ENCODE results near the gene CD82.
A peak's percentile ranks its signal among the peaks of the same experiment; 100 is the strongest.
"Not testable (repeated sequence)": the region's sequence is repeated elsewhere in the genome, so short reads cannot be mapped to it uniquely, and the experiment has no call there.

The CD82 gene

DNA sequence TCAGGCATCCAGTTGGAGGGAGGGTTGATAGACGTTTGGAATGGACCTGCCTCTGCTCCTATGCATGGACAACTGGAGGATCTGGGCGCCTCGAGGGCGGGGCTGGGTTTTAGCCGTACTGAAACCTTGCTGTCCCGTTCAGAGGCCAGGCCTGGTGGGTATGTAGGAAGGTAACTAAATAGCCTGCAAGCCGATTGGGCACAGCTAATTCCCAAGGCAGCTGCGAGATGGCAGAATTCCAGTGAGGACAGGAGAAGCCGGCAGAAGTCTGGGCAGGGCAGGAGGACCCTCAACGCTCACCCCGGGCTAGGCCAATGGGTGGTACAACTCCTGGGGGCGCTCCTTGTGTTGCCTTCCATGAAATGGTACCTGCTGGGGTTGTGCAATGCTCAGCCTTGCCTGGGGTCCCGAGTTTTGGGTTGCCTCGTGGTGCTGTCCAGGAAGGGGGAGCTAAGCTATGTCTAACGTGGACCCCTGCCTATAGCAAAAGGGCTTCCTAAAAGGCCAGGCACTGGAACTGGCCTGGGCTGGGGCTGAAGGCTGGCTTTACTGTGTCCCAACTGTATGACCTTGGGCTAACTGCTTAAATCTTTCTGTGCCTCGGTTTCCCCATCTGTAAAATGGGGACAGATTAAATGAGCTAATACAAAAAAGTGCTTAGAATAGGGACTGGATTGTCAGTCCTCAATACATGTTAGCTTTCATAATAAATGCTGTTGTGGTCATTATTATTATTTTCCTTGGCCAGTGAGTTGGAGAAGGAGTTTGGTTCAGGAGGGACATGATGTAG, 30.1 kb upstream of the CD82 start:
- DNase-seq, result no peak

DNA sequence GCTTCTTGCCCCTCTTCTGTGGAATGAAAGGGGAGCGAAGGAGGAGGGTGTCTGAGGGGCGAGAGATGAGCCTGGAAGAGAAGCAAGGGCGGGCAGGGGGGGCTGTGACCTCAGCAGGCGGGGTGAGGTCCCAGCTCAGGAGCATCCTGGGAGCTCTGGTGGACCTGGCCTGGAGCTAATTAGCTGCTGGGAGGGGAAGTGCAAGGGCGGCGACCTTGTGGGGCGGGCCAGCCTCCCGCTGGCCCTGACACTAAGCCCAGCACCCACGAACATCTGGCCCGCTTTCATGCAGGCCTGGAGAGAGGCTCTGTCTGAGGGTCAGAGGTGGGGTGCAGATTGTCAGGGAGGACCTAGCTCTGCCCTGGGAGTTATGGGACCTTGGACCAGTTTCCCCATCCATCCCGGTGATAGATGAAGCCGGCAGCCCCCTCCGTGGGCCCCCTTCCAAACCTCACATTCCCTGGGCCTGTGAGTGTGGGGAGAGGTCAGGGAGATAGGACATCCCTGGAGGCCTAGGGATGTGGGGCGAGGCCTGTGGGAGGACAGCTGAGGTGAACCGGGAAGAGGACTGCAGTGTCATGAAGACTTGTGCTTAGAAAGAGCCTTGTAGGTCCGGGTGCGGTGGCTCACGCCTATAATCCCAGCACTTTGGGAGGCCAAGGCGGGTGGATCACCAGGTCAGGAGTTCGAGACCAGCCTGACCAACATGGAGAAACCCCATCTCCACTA, 28.5 kb upstream of the CD82 start:
- no peak for DNase-seq

- DNase-seq, result no peak
These were observed 27.8 kb upstream of the CD82 start for GRCh38 chr11:44537679-44538078.

- peak; percentile 86 for DNase-seq
These were observed 26.9 kb upstream of the CD82 start for GRCh38 chr11:44538375-44539054.

DNA sequence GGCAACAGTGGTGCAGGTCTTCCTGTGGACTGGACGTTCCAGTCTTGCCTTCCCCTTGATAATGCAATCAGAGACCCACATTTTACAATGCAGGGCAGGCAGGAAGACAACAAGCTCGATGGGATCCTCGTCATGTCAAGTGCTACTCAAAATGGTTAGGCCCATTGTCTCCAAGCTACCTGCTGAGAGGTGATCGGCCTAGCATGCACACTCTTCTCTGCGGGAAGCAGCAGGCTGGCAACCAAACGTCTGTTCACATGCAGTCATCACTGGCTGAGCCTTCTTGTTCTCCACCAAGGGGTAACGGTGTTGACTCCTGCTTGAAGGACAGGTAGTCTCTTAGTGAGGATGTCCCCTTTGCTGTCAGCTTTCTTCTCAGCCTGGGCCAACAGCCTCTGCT, 25.5 kb upstream of the CD82 start:
- DNase-seq, result no peak

DNA sequence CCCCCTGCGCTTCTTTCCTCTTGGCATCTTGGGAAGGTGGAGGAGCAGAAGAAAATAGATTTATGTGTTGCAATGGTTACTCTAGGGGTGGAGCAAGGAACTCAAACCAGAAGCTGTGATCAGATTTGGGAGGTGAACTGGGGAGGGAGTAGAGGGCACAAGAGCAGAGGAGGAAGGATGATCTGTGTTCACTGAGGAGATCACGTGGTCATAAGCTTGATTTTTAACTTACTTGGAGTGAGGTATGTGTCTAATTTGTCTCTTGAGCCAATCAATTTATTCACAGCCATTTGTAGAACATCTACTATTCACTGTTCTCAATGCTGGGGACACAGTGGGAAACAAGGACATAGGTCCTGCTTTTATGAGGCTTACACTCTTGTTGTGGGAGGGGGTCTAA, 24.8 kb upstream of the CD82 start:
- no peak for DNase-seq

- DNase-seq, result no peak
These were observed 23.1 kb upstream of the CD82 start for GRCh38 chr11:44542372-44542771.

- DNase-seq, result not testable (repeated sequence)
These were observed 18.5 kb upstream of the CD82 start for GRCh38 chr11:44546984-44547383.

DNA sequence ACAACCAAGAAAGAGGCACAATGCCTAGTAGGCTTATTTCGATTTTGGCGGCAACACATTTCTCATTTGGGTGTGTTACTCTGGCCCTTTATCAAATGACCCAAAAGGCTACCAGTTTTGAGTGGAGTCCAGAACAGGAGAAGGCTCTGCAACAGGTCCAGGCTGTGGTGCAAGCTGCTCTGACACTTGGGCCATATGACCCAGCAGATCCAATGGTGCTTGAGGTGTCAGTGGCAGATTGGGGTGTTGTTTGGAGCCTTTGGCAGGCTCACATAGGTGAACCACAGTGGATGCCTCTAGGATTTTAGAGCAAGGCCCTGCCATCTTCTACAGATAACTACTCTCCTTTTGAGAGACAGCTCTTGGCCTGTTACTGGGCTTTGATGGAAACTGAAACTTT, 17.9 kb upstream of the CD82 start:
- not testable (repeated sequence) for DNase-seq

DNA sequence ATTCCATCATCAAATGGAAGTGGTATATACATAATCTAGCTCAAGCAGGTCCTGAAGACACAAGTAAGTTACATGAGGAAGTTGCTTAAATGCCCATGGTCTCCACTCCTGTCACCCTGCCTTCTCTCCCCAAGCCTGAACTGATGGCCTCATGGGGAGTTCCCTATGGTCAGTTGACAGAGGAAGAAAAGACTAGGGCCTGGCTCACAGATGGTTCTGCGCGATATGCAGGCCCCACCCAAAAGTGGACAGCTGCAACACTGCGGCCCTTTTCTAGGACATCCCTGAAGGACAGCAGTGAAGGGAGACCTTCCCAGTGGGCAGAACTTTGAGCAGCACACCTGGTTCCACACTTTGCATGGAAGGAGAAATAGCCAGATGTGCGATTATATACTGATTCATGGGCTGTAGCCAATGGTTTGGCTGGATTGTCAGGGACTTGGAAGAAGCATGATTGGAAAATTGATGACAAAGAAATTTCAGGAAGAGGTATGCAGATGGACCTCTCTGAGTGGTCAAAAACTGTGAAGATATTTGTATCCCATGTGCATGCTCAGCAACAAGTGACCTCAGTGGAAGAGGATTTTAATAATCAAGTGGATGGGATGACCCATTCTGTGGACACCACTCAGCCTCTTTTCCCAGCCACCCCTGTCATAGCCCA, 17.3 kb upstream of the CD82 start:
- DNase-seq, result peak; percentile 39

DNA sequence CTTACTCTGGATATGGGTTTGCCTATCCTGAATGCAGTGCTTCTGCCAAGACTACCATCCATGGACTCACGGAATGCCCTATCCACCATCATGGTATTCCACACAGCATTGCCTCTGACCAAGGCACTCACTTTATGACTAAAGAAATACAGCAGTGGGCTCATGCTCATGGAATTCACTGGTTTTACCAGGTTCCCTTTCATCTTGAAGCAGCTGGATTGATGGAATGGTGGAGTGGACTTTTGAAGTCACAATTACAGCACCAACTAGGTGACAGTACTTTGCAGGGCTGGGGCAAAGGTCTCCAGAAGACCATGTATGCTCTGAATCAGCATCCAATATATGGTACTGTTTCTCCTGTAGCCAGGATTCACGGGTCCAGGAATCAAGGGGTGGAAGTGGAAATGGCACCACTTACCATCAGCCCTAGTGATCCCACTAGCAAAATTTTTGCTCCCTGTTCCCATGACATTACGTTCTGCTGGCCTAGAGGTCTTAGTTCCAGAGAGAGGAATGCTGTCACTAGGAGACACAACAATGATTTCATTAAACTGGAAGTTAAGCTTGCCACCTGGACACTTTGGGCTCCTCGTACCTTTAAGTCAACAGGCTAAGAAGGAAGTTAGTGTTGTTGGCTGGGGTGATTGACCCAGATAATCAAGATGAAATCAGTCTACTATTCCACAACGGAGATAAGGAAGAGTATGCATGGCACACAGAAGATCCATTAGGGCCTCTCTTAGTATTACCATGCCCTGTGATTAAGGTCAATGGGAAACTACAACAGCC, 16.3 kb upstream of the CD82 start:
- not testable (repeated sequence) for DNase-seq

- DNase-seq, result no peak
These were observed 15.3 kb upstream of the CD82 start for GRCh38 chr11:44550123-44550522.

DNA sequence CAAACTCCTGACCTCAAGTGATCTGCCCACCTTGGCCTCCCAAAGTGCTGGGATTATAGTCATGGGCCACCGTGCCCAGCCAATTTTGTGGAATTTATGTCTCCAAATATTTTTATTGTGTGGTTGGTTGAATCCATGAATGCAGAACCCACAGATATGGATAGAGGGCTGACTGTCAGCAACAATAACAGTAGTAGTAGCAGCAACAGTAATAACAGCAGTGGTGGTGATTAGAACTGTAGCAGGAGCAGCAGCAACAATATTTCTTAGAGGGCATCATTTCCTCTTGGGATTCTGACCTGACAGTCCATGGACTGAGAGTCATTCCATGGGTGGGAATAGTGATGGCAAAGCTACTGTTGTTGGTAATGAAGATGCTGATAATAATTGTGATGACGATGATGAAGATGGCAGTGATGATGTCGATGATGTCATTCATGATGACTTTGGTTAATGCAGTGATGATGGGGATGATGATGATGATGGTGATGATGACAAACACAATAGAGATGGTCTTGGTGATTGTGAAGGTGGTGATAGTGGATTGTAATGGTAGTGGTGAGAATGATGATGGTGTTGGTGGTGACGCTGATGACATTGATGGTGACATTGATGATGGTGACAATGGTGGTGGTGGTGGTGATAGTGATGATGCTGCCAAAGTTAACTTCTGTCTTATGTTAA, 13.9 kb upstream of the CD82 start:
- no peak for DNase-seq

DNA sequence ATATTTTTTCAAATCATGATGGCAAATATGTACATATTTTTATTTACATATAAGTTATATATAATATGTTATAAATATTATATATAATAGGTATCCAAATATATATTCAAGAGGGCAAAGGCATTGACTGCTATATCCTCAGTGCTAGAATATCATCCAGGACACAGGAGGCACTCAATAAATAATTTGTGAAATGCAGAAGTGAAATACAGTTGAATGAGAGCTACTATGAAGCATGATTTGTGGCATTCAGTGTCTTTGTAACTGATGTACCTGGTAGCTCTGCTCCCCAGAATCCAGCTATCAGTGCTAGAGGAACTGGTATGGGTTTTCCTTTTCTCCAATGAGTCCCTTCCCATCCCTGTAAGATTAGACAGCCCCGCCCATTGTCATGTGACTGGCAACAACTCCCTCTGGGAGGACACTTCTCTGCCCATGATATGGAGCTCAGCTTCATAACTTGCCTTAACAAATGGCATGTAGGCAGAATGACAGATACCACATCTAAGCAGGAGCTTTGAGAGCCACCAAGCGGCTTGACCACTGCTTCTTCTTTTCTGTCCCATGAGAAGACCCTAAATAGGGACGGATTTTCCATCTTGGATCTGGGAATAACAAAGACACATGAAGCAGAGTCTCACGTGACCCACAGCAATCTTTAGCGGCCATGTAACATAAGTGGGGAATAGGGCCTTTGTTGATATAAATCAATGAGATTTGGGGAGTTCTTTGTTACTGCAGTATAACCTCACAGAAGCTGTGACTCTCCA, 10.2 kb upstream of the CD82 start:
- peak; percentile 48 for DNase-seq

DNA sequence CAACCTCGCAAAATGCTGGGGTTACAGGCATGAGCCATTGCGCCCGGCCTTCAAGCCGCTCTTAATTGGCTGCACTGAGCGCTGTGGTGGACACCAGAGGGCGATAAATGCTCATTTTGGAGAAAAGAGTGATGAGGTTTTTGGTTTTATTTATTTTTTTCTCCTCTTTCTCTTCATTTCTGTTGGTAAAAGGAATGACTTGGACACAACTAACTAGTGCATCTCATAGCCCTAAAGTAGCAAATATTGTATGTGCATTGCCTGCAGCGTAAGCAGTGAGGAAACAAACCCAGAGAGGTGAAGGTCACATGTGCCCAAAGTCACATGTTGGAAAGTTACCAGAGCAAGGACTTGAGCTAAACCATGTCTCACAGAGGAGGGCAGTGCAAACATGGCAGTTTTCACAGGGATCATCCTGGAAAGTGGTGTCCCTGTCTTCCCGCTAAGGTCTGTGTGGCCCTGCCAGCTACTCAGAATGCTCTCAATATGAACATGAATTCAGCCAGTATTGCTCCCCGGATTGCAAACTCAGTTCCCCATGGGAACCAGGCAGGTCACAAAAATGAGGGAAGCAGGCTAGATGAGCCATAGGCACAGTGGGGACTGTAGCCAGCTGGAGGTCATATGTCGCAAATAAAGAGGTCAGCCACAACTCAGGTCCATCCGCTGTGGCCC, 8.6 kb upstream of the CD82 start:
- peak; percentile 84 for DNase-seq

DNA sequence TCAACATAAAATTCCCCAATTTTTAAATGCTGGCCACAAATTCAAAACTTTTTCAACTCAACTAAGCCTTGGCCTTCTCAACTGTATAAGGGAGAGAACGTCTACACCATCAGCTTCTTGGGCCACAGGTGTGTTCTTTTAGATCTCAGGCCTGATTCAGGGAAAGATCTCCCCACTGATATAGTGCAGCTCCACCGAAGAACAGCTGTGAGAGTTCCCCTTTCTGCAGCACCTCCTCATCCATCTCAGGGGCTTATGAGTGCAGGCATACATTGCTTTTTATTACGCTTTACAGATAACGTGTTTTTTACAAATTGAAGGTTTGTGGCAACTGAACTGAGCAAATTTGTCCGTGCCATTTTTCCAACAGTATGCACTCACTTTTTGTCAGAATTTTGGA, 8.0 kb upstream of the CD82 start:
- DNase-seq, result no peak

- peak; percentile 69 for DNase-seq
These were observed 6.1 kb upstream of the CD82 start for GRCh38 chr11:44559207-44559939.

DNA sequence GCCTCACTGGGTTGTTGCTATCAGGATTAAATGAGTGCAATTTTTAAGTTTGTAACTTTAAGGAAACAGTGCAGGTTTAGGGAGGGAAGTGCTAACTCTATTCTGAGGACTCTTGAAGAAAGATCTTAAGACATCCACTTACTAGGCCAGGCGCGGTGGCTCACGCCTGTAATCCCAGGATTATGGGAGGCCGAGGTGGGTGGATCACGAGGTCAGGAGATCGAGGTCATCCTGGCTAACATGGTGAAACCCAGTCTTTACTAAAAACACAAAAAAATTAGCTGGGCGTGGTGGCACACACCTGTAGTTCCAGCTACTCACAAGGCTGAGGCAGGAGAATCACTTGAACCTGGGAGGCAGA, 5.5 kb upstream of the CD82 start:
- DNase-seq, result not testable (repeated sequence)

- DNase-seq, result no peak
These were observed 4.1 kb upstream of the CD82 start for GRCh38 chr11:44561275-44561805.

Measured in OCI-M1 (cell line).